GM12874 (cell line): ENCODE measurements around the gene PACRG.

ENCODE experiments used
- CTCF ChIP-seq: IDR thresholded peaks from 2 replicates; pipeline ENCODE4 v1.5.1; 2011; ENCODE audit warnings: low read depth, mild to moderate bottlenecking, control low read depth, low read length, moderate library complexity; ENCODE audit not compliant: insufficient read depth

The PACRG gene

GRCh38 chr6:162849269-162849668, 121.5 kb downstream of the PACRG start:
- no peak for TF ChIP-seq CTCF

- TF ChIP-seq CTCF: no peak
Observed at GRCh38 chr6:162852192-162852591, 124.4 kb downstream of the PACRG start.

- TF ChIP-seq CTCF: no peak
Observed at GRCh38 chr6:162852840-162853577, 125.2 kb downstream of the PACRG start.

GRCh38 chr6:162854228-162854627, 126.5 kb downstream of the PACRG start:
- TF ChIP-seq CTCF: no peak

- no peak for TF ChIP-seq CTCF
Observed at GRCh38 chr6:162854734-162855191, 127.0 kb downstream of the PACRG start.

DNA sequence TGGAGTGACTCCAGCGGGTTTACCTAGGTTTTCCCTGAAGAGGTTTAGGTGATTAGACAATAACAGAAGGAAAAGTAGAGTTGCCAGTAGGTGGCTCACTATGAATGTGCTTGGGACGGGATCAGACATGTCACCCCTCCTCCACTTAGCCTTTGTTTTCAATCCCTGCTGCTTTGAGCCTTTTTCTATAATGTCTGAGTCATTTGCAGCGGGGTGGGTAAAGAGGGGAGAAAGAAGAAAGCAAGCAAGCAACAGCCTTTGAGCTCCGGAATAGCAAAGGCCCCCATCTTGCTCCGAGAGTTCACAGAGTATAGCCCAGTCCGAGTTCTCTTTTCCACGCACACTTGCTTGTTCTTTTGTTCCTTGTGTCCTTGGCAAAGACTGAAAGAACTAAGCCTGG, 129.1 kb downstream of the PACRG start:
- no peak for TF ChIP-seq CTCF

GRCh38 chr6:162857326-162857725, 129.6 kb downstream of the PACRG start:
- no peak for TF ChIP-seq CTCF

- no peak for TF ChIP-seq CTCF
Observed at GRCh38 chr6:162862462-162862861, 134.7 kb downstream of the PACRG start.
